GM12874 (cell line): ENCODE data around the gene HLA-DPA1.

Experiments used
- TF ChIP-seq, protein P1 (sequence below): IDR thresholded peaks from 2 replicates; pipeline ENCODE4 v1.5.1; 2011; ENCODE audit warnings: low read depth, mild to moderate bottlenecking, control low read depth, low read length, moderate library complexity; ENCODE audit not compliant: insufficient read depth

Gene HLA-DPA1

DNA sequence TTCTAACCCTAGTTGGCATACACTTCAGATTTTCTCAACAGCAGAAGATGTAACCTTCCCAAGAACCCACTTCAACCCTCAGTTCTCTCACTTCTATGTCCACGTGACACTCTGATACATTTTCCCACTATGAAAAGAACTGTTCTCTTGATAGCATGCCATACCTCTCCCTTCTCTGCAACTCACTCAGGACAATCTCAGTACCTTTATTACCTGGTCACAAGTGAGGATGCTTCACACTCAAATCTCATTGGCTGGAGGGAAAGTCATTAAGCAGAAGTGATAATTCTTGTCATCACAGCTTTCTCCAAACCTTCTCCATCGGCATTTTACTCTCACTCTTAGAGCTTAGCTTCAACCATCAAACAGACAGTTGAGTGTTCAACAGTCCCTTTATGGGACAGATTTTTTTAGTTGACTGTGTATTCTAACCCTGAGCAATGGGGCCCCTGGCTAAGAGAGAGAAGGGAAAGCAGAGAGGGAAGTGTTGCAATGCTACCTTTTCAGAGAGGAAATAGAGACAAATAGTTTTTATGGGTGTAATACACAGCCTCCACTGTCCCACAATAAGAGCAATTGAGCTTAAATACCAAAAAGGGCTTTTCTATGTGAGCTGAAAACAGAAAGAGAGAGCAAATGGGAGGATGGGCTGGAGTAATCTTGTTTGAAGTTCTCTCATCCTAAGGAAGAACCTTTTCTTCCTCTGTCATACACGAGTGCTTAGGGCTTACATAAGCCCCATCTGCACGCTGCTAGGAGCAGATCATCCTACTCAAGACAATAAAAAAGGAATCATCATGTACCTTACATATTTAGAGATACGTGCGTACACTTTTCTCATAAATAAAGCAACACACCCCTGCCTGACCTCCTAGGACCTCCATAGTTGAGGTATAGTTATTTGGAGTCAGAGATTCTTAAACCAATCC, 16.0 kb downstream of the HLA-DPA1 start:
- TF ChIP-seq, protein P1, sequence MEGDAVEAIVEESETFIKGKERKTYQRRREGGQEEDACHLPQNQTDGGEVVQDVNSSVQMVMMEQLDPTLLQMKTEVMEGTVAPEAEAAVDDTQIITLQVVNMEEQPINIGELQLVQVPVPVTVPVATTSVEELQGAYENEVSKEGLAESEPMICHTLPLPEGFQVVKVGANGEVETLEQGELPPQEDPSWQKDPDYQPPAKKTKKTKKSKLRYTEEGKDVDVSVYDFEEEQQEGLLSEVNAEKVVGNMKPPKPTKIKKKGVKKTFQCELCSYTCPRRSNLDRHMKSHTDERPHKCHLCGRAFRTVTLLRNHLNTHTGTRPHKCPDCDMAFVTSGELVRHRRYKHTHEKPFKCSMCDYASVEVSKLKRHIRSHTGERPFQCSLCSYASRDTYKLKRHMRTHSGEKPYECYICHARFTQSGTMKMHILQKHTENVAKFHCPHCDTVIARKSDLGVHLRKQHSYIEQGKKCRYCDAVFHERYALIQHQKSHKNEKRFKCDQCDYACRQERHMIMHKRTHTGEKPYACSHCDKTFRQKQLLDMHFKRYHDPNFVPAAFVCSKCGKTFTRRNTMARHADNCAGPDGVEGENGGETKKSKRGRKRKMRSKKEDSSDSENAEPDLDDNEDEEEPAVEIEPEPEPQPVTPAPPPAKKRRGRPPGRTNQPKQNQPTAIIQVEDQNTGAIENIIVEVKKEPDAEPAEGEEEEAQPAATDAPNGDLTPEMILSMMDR: no peak

DNA sequence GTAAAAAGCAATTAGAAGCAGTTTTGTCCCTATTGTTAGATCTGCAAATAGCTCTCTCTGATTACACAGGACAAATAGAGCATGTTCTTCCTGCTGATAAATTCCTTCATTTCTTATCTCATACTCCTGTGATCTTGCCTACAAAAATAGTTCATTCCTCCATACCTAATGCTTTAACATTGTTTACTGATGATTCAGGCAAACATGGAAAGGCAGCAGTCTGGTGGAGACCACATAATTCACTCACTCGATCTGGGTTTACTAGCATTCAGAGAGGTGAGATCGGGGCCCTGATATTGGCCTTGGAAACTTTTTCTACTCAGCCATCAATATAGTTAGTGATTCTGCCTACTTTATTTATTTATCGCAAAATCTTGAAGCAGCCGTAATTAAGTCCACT, 20.2 kb downstream of the HLA-DPA1 start:
- TF ChIP-seq, protein P1: no peak

DNA sequence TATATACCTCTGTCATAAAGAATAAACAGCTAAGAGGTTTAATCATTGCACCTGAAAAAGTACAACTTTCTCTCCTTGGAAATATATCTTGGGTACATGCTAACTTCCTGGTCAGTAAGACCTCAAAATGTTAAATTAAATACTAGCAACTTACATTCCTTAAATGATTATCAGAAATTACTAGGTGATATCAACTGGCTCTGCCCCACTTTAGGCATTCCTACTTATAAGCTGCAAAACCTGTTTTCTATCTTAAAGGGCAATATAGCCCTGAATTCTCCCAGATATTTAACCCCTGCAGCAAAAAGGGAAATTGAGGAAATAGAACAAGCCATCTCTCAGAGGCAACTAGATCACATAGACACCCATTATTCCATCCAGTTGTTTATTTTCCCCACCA, 20.8 kb downstream of the HLA-DPA1 start:
- TF ChIP-seq, protein P1: no peak

DNA sequence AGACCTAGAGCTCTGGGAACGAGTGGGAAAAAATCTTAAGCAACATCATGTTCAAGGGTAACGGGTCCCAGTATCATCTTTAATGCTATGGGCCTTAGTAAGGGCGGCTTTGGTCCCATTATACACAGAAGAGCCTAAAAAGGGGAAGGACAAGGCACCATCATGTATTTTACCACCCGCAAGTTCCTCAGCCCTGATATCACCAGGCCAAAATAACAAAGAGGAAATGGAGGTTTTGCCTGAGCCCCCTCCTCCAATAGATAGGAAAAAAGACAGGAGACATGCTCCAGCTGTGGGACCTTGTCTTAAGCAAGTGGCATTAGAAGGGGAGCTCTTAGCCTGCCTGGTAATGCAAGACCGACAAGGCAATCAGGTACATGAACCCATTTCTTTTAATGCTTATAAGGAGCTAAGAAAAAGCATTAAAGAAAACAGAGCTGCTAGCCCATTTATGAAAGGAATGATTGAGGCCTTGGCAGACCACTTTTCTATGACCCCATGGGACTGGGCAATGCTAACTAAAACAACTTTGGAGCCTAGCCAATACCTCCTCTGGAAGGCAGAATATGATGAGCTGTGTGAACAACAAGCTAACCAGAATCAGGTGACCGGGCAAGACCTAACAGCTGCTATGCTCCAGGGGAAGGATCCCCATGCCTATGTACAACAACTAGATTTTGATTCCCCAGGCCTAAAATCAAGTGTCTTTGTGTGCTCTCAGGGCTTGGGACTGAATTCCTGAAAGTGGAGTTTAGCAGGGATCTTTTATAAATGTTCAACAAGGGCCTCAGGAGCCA, 23.2 kb downstream of the HLA-DPA1 start:
- TF ChIP-seq, protein P1: no peak

DNA sequence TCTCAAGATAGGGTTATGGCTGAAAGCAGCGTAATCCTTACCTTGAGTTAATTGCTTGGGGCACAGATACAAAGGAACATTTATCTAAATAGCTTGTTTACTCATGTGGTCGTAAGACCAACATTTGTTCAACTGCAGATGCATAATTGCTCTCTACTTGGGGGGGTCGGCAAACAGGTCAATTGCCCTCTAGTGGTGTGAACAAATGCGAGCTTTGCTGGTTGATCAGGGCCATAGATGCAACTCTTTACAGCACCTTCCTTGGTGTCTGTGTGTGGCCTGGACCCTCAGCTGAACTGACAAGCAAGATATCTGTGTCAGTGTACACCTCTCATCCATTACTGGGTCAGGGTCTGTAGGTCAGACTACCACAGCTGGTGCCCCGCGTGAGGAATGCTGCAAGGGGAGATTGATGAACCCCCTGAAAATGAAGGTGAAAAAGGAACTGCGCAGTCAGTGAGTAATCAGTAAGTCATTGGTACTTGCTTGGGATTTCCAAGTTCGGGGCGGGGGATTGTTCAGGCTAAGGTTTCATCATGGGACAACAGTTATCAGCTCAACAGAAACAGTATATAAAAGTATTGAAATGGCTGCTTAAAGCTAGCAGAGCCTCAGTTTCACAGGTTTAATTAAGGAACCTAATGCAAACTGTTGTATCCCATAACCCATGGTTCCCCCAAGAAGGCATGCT, 24.0 kb downstream of the HLA-DPA1 start:
- TF ChIP-seq, protein P1: peak; percentile 58

DNA sequence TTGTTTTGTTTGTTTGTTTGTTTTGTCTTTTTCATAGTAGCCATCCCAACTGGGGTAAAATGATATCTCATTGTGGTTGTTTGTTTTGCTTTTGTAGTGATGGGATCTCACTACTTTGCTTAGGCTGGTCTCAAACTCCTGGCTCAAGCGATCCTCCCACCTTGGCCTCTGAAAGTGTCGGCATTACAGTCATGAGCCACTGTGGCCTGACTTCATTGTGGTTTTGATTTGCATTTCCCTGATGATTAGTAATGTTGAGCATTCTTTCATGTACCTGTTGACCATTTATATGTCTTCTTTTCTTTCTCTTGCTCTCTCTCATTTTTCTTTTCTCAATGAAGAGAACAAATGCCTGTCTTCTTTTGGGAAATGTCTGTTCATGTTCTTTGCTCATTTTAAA, 33.3 kb downstream of the HLA-DPA1 start:
- TF ChIP-seq, protein P1: no peak

DNA sequence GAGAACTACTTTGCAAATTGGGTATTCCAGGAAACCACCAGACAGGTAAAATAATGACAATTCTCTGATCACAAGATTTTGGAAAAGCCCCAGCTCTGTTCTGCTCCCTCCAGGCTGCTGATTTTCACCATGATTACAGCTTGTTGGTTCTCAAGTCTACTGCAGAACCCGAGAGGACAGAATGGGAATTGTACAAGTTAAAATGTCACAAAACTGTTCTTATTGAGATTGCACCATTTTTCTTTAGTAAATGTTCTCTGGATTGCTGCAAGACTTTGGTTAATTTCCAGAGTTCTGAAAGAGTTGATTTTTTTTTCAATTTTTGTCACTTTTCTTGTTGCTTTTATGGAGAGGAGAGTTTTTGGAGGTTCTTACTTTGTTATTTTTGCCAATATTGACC, 36.9 kb downstream of the HLA-DPA1 start:
- TF ChIP-seq, protein P1: no peak
